Endothelial cell of hepatic sinusoid (primary cell): ENCODE data around the gene MAP3K10.

Source experiments
- in situ Hi-C: cut with HindIII; loops from 2 replicates; pipeline ENCODE4 v1.10.0; 2017; ENCODE audit warnings: low sequenced_read_pairs

MAP3K10 gene

DNA sequence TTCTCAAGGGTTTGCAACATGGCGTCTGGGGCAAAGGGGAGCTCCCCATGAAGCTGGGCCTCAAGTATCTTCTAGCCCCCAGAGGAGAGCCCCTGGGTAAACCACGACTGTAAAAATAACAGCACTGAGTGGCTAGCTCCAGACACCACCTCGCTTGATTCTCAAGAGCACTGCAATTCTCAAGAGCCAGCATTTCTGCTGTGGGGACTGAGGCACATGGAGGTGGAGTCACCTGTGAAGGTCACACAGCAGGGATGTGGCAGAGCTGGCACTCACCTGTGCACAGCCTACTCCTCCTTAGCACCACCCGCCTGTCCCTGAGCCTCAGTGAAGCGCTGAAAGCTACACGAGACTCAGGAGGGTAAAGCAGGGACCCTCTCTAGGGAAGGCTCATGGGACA is 56.0 kb downstream of the MAP3K10 start:
- in situ Hi-C loops, result no loop called here

GRCh38 chr19:40247735-40248262 is 56.6 kb downstream of the MAP3K10 start:
- in situ Hi-C loops, result no loop called here

- in situ Hi-C loops, result no loop called here
Measured at GRCh38 chr19:40249201-40249600, 58.0 kb downstream of the MAP3K10 start.

DNA sequence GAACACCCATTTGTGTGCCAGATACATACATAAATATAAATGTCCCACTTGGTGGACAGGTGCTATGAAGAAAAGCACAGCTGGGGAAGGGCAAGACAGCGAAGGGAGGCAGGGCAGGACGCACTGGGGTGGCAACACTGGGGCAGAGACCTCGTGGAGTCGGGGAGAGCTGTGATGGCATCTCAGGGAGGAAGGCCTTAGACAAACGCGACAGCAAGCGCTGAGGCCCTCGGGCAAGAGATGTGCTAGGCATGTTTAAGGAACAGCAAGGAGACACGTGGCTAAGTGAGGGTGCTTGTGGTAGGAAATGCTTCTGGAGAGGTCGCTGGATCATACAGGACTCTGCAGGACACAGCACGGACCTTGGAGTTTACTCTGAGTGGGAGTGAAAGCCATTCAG is 58.6 kb downstream of the MAP3K10 start:
- in situ Hi-C loops, result no loop called here

DNA sequence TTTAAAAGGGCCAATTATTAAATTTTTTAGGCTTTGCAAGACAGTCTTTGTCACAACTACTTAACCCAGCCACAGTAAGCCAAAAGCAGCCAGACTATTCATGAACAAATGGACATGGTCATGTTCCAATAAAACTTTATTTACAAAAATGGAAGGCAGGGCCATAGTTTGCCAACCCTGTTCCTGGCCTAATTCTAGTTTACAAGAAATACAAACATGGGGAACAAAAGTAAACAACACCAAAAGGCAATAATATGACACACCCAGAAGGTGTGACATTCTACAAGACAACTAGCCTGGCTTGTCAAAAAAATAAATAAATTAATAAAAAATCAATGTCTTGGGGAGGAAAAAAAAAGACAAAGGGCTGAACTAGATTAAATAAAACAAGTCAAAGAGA is 60.0 kb downstream of the MAP3K10 start:
- in situ Hi-C loops, result no loop called here

DNA sequence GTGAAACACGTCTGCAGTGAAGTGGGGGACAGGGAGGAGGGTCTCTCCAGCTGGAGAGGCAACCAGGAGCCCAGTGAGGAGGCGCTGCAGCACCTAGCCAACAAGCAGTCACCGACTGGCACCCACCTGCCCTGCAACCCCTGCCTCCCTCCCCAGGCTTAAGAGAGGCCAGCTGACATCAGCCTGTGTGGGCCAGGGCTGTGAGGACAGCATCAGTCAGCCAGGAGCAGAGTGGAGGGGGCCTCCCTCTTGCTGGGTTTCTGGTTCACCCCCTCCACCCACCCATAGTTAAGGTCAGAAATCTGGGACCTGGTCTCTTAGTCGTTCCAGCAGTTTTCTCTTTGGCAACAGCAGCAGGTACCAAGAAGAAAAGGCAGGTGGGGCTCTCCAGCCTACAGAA is 60.8 kb downstream of the MAP3K10 start:
- in situ Hi-C loops, result no loop called here

DNA sequence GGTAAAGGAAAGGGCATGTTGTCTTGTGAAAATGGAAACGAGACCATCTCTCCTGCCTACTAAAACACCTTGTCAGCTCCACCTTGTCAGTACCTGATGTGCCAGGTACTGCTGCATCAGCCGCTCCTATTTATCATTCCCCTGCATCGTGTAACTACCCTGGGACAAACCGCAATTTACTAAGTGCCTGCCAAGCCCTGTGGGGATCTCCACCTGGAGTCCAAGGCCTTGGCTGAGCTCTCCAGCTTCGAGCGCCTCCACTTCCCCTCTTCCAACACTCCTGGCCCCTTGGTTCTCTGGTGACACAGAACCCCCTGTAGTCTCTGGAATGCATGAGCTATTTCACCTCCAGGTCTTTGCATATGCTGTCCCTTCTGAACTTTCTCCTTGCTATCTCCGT is 61.2 kb downstream of the MAP3K10 start:
- in situ Hi-C loops, result no loop called here

DNA sequence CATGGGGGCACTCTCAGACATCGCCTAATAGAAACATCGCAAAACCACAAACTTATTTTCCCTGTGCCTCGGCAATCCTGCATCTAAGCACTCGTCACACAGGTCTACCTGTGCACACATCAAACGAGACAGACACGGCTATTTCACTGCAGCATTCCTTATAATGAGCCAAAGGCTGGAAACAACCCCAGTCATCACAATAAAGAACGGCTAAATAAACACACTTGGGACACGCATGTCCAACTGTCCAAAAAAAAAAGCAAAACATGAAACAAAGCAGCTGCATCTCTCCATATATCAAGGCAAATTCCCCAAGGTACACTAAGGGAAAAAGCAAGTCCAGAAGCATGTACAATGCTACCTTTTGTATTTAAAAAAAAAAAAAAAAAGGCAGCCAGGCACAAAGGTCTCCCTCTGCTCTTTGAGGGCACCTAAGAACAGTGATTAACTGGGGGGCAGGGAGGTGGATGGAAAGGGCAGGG is 62.4 kb downstream of the MAP3K10 start:
- in situ Hi-C loops, result no loop called here

GRCh38 chr19:40254714-40255418 is 63.6 kb downstream of the MAP3K10 start:
- in situ Hi-C loops, result no loop called here

GRCh38 chr19:40255619-40256166 is 64.5 kb downstream of the MAP3K10 start:
- in situ Hi-C loops, result no loop called here

GRCh38 chr19:40256512-40256911 is 65.3 kb downstream of the MAP3K10 start:
- in situ Hi-C loops, result no loop called here

DNA sequence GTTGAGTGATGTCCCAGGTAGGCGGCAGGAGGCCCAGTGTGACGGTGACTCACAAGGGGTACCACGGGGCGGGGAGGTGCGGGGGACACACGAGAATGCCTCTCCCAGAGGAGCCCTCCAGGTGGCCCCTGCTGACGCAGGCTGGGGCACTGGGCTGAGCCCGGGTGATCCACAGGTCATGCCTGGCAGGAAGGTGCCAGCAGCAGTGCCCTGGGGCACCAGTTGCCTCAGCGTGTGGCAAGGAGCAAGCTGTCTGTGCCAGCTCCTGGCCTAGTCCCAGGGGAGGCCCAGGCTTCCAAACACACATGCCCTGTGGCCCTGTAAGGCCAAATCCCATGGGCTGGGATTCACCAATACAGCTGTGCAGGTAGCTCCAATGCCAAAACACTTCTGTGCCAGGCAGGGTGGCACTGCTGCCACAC is 65.9 kb downstream of the MAP3K10 start:
- in situ Hi-C loops, result no loop called here

GRCh38 chr19:40261631-40262030 is 70.4 kb downstream of the MAP3K10 start:
- in situ Hi-C loops, result no loop called here

DNA sequence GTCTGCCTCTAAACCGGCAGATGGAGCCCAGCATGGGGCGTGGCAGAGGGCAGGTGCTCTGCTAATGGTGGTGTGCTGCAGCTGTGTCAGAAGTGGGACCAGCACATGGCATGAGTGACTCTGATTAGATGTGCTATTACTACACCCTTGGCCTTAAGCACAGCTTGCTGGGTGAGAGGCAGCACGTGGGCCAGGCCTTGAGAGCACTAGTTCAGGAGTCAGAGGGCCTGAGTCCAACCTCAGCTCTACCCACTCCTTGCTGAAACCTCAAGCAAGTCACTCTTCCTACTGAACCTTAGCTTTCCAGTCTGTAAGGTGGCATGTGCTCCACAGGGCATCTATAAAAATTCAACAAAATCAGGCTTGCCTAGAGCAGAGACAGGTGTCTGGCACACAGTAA is 71.2 kb downstream of the MAP3K10 start:
- in situ Hi-C loops, result no loop called here

GRCh38 chr19:40263440-40264313 is 72.5 kb downstream of the MAP3K10 start:
- in situ Hi-C loops, result no loop called here

DNA sequence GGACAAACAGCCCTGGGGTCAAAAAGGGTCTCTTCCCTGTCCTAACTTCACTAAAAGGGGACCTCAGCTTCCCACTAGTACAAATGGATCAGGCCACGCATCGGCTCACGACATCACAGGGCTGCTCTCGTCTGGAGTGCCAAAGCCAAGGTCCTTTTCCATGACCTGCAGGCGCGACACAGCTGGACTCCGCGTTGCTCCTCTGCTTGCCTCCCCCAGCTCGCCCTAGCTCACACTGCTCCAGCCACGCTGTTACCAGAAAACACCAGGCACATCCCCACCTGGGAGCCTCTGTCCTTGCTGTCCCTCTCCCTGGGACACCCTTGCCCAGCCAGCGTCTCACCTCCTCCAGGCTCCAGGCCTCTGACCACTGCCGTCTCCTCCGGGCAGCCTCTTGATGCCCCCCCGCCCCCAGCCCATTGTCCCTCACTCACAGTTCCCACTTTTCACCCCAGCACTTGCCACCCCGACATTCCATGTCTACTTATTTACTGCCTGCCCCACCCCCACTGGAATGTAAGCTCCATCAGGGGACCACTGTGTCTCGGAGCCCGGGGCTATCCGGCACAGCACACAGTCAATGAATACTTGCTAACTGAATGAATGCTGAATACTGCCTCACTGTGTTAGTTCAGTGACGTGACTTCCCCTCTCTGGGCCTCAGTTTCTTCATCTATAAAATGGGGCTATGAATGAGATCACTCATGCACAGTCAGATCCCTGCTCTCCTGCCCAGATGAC is 73.3 kb downstream of the MAP3K10 start:
- in situ Hi-C loops, result no loop called here
